D341Med (cell line): ENCODE measurements around the gene MYBPH.

ENCODE experiments used
- DNase-seq: peaks from one replicate; pipeline ENCODE4 v3.0.0; 2012; ENCODE audit warnings: low spot score

The MYBPH gene

GRCh38 chr1:203129501-203130231 is 46.0 kb downstream of the MYBPH start:
- DNase-seq, result peak; percentile 33

GRCh38 chr1:203128716-203129500 is 46.7 kb downstream of the MYBPH start:
- peak; percentile 35 for DNase-seq

GRCh38 chr1:203128431-203128715 is 47.3 kb downstream of the MYBPH start:
- DNase-seq, result no peak

GRCh38 chr1:203127666-203128430 is 47.8 kb downstream of the MYBPH start, which contains the start of gene ADORA1:
ADORA1 (plus strand) TSS chr1:203127726; CDS start chr1:203128842, 1,116 bp downstream.
- peak; percentile 74 for DNase-seq

GRCh38 chr1:203126866-203127665 is 48.6 kb downstream of the MYBPH start:
- peak; percentile 29 for DNase-seq

- DNase-seq, result peak; percentile 57
These were observed 49.3 kb downstream of the MYBPH start for GRCh38 chr1:203126151-203126865.

- DNase-seq, result peak; percentile 31
These were observed 50.9 kb downstream of the MYBPH start for GRCh38 chr1:203124546-203125317.

- DNase-seq, result peak; percentile 21
These were observed 51.6 kb downstream of the MYBPH start for GRCh38 chr1:203124011-203124410.

- DNase-seq, result peak; percentile 12
These were observed 53.5 kb downstream of the MYBPH start for GRCh38 chr1:203122159-203122558.

GRCh38 chr1:203121186-203122015 is 54.2 kb downstream of the MYBPH start:
- peak; percentile 10 for DNase-seq

GRCh38 chr1:203120325-203121153 is 55.1 kb downstream of the MYBPH start:
- peak; percentile 15 for DNase-seq
